DMS79 treated with DMSO at 0.1 percent for 48 hours (cell line): ENCODE measurements around the gene FMN1.
"Not testable (repeated sequence)": the region's sequence is repeated elsewhere in the genome, so short reads cannot be mapped to it uniquely, and the experiment has no call there.

ENCODE experiments used
- DNase-seq: peaks from one replicate; lab custom pipeline; 2025; lab: John Stamatoyannopoulos, UW

The FMN1 gene

DNA sequence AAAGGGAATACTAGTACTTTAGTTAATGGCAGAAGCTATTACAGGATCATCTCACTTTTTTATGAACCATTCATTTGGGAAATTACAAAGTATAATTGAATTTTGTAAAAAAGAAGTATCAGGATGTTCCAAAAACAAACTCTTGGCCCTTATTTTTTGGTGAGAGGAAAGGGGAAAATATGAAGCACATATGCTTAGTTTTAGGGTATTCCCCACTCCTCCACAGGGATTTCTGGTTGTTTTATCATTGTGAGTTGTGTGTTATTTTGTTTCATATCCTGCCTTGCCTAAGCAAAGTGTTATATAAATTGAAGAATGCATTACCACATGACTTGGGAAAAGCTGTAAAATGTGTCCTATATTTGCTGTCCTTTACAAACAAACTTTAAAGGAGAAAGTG, 227.0 kb downstream of the FMN1 start:
- DNase-seq = no peak

DNA sequence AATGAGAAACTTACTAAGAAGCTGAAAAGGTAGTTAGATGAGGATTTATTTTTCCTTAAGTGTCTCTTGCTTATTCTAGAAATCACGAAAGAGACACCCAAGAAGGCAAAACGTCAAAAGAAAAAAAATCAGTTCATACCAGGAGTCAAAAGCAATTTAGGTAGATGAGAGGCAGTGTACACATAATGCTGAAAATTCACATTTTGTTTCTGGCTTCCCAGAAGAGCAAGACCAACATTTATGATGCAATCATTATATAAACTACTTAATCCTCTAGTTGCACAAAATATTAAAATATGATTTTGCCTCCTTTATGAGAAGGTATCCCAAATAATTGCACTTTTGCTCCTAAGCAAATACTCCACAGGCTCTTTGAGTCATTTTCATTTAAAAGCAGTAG, 228.0 kb downstream of the FMN1 start:
- no peak for DNase-seq

DNA sequence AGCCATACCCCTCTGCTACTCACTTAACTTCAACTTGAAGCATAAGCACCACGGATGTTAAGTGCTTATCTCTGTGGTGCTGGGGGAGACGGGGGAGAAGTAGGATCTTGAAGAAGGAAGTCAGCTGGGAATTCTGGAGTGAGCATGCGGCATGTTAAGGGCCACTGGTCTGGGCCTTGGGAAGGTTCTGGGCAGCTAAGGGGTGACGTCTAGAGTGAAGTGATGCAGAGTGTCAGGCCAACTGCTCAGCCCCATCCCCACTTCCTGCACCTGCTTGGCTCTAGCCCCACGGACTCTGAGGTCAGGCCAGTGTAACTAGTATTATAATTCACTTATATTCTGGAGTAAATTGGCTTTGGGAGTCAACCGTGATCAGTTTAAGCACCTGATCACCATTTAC, 228.6 kb downstream of the FMN1 start:
- no peak for DNase-seq

DNA sequence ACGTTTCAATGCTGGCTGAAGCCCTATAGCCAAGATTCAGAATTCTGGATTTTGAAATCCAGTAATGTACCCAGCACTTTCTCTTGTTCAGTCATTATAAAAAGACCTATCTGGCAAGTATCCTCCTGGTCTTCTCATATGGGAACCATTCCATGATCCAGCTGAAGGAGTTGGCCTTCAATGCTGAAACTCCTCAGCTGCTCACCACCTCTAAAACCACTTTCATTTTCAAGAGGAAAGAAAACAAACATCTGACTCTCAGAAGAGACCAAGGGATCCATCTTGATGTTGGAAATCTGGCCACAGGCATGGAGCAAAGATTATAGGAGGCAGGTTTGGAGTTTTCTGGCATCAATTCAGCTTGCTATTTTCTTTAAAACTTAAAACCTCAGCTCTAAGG, 235.4 kb downstream of the FMN1 start:
- DNase-seq = peak; percentile 10

DNA sequence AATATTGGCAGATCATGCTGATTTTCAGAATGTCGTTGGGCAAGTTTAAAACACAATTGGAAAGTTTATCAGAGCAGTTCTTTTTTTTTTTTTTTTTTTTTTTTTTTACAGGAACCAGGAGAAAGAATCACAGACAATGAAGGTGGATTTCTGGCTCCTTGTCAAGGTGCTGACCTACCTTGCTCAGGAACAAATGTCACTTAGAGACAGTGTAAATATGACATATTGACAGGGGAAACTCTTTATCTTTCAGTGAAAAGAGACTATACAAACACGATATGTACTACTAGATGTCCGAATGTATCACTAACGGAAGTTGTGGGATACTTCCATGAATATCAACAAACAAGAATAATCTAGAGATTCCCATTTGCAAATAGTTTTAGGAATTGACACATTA, 237.3 kb downstream of the FMN1 start:
- no peak for DNase-seq

DNA sequence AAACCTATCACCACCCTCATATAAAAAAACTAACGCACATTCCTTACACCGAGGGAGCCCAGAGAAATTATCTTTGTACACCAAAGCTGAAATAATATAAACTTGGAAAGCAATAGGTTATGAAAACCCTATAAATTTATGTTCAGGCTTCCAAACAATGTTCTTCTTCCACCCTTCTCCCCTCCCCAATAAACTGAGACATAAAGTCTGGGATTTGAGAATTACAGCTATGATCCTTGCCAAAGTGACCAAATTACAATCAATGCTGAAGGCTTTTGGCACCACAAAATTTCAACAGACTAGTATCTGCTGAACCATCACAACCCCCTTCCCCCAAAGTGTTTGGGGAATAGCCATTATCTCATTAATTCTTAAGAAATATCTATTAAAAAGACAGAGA, 237.8 kb downstream of the FMN1 start:
- no peak for DNase-seq

DNA sequence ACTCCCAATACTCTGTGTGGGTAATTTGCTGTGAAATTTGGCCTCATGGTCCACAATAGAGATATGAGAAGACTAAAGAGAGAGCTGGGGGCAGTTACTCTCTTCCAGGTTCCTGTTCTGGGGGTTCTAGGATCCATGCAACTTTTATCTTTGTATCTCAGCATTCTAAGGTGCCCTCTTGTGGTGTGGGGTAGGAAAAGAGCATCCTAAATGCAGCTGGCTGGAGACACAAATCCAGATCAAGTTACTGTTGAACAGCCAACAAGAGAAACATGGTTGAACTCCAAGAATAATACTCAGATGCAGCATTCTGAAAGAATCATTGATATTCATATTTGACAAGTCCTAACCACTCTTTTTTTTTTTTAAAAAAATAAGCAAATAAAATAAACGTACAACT, 238.5 kb downstream of the FMN1 start:
- no peak for DNase-seq

DNA sequence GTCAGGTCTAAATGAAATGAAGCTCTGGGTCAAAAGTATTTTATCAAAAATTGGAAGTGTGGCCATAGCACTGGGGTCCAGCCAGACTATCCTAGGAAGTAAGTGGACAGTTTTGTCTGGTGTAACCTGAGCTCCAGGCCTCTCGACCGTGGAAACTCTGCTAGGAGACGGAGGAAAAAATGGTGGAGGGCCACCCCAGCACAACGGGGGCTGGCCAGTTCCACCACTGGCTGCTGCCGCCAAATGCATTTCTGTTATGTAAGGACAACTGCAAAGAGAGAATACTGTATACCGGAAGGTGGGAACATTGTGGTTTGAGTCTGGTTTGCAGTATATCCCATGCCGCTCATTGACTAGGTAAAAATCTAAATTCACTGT, 241.0 kb downstream of the FMN1 start:
- DNase-seq = no peak

DNA sequence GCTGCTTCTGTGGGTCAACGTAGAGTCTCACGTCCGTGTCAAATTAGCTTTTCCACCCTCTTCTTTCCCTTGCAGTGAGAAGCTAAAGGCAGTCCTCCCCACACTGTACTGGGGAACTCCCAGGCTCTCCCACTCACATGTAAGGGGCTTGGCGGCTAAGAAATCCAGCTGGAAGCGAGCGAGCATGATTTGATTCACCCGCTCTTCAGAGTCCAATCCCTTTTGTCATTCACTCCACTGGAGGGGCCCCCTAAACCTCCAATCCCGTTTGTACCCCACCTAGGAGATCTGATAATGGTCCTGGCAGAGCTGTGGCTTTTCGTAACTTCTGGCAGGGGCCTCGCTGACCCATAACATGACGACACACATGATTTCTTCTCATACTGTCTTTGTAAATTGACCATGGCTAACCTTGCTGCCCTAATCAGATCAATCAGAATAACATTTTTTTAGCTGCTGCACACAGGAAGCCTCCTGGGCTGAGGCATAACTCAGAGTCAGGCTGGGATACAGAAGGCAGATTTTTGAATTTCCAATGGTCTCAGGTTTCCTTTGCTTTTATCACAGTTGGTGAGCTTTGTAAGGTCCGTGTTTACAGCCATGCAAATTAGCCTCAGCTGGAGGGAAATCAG, 241.5 kb downstream of the FMN1 start:
- no peak for DNase-seq

DNA sequence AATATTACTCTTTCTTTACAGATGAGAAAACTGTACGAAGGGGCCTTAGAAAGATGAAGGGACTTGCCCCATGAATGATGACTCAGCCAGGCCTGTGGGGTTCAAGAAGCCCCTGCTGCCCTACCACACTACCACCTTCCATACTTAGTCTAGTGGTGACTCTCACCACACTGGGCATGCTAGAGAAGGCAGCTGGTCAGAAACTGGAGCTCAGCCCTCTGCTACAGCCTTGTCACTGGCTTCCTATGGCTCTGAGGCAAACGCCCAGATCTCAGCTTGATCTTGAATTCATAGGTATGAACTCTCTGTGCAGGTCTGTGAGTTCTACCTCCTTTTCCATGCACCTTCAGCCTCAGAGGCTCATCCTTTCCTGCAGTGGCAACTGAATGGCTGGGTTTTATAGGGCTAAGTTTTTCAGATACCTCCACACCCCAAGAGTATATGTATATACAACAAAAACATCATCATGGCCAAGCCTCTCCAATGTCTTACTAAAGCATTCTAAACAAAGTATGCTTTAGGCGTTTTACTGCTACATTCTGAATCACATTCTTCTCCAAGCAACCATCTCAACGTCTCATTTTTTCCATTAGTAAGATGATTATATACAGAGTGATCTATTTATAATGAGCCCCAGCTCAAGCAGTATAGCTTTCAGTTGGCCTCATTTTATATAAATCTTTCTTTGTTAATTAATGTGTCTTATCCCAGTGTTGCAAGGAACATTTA, 242.6 kb downstream of the FMN1 start:
- no peak for DNase-seq

DNA sequence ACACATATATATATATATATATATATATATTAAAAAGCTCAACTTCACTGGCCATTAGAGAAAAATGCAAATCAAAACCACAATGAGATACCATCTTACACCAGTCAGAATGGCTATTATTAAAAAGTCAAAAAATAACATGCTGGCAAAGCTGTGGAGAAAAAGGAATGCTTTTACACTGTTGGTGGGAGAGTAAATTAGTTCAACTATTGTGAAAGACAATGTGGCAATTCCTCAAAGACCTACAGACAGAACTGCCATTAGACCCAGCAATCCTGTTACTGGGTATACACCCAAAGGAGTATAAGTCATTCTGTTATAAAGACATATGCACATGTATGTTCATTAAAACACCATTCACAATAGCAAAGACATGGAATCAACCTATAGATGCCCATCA, 244.5 kb downstream of the FMN1 start:
- not testable (repeated sequence) for DNase-seq

DNA sequence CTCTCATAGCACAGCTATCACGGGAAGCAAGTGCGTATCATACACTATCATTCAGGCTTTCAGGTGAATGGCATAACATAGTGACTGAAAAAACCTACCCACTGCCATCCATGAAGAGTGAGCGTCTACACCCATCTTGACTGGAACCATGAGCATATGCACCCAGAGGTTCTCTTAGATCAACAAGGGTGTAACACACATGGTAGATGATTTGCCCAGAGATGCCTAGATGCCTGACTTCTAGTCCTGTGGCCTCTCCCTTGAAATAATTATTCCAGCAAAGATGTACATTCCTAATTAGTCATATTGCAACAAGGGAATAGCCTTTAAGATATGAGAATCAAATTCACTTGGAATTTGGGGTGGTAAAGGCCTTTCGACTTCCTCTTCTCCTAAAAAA, 248.3 kb downstream of the FMN1 start:
- DNase-seq = no peak

DNA sequence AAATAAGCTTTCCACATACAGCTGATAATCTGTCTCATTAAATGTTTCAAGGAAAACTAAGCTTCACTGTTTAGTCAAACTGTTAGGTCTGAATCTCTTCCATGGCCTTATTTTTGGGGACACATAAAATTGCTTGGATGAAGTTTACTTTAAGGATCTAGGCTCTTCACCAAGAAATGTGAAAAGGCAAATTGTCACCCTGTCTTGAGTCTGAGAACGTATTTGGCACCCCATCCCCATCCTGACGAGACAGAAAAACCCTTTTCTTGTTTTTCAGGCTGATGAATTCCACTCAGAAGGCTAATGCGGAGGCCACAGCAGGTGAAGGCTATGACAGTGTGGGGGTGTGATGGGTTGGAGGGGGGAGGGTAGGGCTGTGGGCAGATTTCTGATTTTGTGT, 250.1 kb downstream of the FMN1 start:
- no peak for DNase-seq

DNA sequence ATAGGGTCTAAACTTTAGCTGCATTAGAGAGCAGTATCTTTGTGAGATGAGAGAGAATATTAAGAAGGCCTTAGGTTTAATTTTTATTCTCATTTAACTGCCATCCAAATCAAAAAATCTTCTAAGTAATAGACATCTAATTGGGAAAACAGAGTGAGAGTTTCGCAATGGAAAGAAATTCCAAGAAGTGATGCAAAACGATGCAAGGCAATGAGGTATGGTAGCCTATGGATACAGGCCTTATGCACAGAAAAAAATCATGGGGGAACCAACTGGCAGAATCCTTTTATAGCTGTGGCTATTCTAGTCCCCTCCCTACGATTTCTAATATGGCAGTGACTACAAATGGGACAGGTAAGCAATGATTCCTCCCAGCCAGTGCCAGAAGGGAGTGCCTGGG, 250.8 kb downstream of the FMN1 start:
- no peak for DNase-seq

DNA sequence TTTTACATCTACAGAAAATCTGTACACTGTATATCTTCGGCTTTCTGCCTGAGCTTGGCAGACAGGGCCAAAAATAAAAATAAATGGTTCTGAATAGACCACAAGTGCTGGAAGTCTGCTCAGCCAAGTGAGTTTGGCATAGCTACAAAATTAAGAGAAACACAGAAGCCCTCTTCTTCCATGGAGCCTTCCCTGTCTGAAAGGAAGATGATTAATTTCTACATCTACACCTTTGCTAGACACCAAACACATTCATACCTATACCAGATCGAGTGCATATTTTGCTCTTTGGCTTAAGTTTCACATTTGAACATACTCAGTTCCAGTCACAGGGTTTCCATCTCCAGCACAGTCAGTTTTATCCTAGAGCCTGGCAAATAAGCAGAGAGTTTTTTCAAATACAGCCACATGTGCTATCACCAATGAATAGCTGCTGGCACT, 252.1 kb downstream of the FMN1 start:
- no peak for DNase-seq

DNA sequence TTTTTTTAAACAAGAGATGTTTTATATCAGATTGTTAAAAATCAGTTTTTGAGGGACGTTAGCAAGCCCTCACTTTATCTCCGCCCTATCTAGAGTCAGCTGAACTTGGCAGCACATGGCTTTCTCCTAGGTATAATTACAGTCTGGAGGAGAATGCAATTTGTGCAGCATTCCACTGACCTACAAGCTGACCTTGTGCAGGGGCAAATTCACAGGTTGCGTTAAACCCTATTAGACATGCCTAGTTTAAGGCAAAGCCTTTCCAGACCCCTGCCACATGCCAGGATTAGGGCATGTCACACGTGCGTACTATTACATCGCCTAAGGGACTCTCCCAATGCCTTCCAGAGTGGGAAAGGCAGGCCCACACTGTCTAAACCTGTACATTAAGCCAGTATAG, 252.7 kb downstream of the FMN1 start:
- DNase-seq = no peak

DNA sequence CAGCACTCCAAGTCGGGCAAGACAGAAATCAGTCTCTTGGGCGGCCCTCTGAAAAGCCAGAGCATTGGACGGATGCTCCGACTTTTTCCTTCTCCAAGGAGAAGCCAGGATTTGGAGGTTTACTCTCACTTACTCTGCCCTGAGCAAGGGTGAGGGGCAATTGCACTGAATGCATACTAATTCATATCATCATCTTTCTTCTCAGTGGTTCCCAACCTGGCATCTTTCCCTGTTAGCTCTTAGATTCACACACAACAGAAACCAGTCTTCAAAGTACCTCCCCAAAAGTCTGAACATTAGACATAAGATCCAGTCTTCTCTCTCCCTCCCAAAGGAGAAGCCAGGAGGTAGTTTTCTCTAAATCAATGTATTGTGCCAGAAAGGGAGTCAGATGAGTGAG, 257.5 kb downstream of the FMN1 start:
- DNase-seq = no peak

DNA sequence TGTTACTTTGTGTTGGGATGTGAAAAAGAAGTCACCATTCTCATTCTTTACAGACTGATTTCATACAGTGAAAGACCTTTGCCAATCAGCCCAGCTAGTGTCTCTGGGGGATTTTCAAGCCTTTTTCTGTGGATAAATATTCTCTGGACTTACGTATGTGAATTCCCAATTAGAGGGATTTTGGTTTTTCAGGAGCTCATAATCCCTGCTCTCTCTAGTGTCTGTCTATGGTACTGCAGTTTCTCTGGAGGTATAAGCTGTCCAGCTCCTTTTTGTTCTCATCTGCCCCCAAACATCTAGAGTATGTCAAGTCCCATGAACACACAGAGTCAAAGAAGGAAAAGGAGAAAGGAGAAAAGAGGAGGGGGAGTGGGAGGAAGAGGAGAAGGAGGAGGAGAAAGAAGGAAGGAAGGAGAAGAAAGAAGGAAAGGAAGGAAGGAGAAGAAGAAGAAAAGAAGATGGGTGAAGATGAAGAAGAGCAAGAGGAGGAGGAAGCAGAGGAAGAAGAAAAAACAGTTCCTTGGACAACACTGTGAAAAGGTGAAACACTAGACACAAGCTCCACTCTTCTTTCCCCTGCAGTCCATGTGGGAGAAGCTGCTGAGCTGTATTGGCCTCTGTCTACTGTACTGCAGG, 258.1 kb downstream of the FMN1 start:
- no peak for DNase-seq

DNA sequence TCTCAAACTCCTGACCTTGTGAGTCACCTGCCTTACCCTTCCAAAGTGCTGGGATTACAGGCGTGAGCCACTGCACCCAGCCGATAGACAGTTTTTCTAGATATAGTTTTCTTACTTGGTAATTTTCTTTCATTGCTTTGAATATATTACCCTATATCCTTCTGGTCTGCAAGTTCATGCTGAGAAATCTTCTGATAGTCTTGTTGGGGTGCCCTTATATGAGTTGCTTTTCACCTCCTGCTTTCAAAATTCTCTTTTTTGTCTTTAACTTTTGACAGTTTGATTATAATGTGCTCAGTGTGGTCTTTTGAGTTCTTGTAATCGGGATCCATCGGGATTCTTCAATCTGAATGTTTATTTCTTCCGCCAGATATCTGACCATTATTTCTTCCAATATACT, 259.4 kb downstream of the FMN1 start:
- DNase-seq = no peak

DNA sequence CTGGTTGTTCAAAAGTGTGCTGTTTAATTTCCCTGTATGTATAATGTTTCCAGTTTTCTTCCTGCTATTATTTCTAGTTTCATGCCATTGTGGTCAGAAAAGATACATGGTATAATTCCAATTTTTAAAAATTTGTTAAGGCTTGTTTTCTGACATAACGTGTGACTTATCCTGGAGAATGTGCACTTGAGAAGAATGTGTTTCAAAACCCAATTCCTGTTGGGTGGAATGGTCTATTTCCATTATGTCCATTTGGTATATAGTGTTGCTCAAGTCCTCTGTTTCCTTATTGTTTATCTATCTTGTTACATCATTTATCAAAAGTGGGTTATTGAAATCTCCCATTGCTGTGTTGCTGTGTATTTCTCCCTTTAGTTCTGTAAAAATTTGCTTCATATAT, 261.3 kb downstream of the FMN1 start:
- no peak for DNase-seq

DNA sequence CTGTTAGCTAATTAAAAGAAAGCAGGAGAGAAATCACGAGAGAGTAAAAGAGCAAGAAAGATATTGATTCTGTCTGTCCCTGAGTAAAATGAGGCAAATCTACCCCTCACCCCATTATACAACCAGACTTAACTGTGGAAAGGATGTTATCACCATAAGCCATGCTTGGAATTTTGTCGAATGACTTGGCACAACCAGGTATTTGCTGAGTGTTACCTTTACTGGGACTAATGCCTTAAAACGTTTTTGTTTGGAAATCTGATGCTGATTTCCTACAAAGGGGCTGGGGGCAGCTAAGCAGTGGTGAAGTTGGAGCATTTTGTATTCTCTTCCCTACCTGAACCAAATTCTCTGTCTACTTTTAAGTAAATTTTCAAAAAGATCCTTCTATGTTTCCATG, 265.6 kb downstream of the FMN1 start:
- DNase-seq = no peak

DNA sequence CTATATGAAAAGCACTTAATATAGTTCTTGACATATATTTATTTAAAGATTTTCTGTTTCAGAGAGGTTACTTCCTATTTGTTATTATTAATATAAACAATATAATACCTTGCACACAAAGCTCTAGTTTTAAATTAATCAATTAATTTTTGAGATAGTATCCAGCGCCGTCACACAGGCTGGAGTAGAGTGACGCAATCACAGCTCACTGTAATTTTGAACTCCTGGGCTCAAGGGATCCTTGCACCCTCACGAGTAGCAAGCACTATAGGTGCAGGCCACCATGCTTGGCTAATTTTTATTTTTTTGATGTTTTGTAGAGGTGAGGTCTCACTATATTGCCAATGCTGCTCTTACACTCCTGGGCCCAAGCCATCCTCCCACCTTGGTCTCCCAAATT, 267.4 kb downstream of the FMN1 start:
- DNase-seq = no peak

DNA sequence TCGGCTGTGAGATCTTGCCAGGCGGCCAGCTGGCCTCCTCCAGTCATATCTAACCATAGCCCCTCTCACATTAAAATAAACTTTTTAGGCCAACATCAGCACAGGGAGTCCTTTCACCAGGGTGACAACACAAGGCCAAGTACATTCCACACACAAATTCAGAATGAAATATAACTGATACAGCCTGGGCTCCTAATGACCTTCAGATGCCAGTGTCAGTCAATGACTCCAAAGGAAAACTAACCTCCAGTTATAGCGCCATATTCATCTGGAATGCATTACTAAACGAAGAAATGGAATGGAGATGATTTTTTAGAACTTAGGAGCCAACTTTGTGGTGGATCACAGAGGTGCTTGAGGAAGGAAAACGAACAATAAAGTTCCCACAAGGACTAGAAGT, 271.3 kb downstream of the FMN1 start:
- no peak for DNase-seq

DNA sequence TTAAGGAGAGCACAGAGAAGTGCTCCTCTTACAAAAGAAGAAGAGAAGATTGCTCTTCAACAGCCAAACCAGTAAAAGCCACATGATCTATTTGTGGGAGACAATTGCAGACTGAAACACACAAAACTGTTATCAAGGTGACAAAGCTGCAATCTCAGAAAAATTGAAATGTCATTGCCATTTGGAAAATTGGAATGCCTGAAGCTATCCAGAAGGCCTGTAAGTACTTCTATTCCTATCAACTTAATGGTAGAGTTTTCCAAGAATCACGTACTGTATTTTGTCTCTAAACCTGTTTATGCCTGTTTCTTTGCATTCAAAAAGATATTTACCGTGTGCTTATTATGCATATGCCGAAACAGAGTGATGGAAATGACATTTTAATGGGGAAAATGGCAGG, 272.0 kb downstream of the FMN1 start:
- DNase-seq = no peak
